ENCODE data around the gene DNAH12.
"Not testable (repeated sequence)": the region's sequence is repeated elsewhere in the genome, so short reads cannot be mapped to it uniquely, and the experiment has no call there.

Gene DNAH12

GRCh38 chr3:57303520-57303919, 240.6 kb downstream of the DNAH12 start:
- not testable (repeated sequence) for DNase-seq

- DNase-seq, result no peak
Observed at GRCh38 chr3:57298041-57298440, 246.1 kb downstream of the DNAH12 start.

GRCh38 chr3:57292897-57293526, 251.1 kb downstream of the DNAH12 start:
- DNase-seq, result no peak

- DNase-seq, result no peak
Observed at GRCh38 chr3:57292159-57292896, 251.8 kb downstream of the DNAH12 start, which contains the start of gene ASB14. TSS of gene ASB14 (minus strand) at chr3:57292685. CDS start at chr3:57292033, 652 bp downstream.

- no peak for DNase-seq
Observed at GRCh38 chr3:57288403-57288802, 255.7 kb downstream of the DNAH12 start.

- no peak for DNase-seq
Observed at GRCh38 chr3:57287205-57287604, 256.9 kb downstream of the DNAH12 start.

- no peak for DNase-seq
Observed at GRCh38 chr3:57283334-57283733, 260.8 kb downstream of the DNAH12 start.

GRCh38 chr3:57281715-57282114, 262.4 kb downstream of the DNAH12 start:
- DNase-seq, result no peak

GRCh38 chr3:57279685-57280084, 264.5 kb downstream of the DNAH12 start:
- no peak for DNase-seq

GRCh38 chr3:57278237-57278636, 265.9 kb downstream of the DNAH12 start:
- DNase-seq, result no peak

- DNase-seq, result no peak
Observed at GRCh38 chr3:57275393-57275792, 268.8 kb downstream of the DNAH12 start.

GRCh38 chr3:57274845-57275244, 269.3 kb downstream of the DNAH12 start:
- no peak for DNase-seq

GRCh38 chr3:57268416-57268815, 275.7 kb downstream of the DNAH12 start:
- DNase-seq, result no peak

GRCh38 chr3:57261929-57262328, 282.2 kb downstream of the DNAH12 start:
- DNase-seq, result no peak

GRCh38 chr3:57261119-57261518, 283.0 kb downstream of the DNAH12 start:
- DNase-seq, result no peak

GRCh38 chr3:57257678-57258077, 286.5 kb downstream of the DNAH12 start:
- no peak for DNase-seq

- no peak for DNase-seq
Observed at GRCh38 chr3:57256844-57257243, 287.3 kb downstream of the DNAH12 start.

GRCh38 chr3:57252404-57252803, 291.7 kb downstream of the DNAH12 start:
- no peak for DNase-seq

- DNase-seq, result no peak
Observed at GRCh38 chr3:57244946-57245345, 299.2 kb downstream of the DNAH12 start.

Measured in NK-92 treated with Interleukin-12 subunit alpha and Interleukin-12 subunit beta, amount 100 ng/mL, for 24 hours (cell line).